Activated CD4-positive, CD25-positive, alpha-beta regulatory T cell treated with anti-CD3 and anti-CD28 coated beads, Interleukin-2, amount 50 U/mL, for 16 hours (primary cell): ENCODE measurements around the gene RASGEF1C.

ENCODE experiments used
- DNase-seq: peaks from one replicate; pipeline ENCODE4 v3.0.0-alpha.2; 2020; ENCODE audit warnings: low read depth, low spot score

Gene RASGEF1C

GRCh38 chr5:180082633-180083420 is 126.2 kb downstream of the RASGEF1C start:
- DNase-seq: no peak

DNA sequence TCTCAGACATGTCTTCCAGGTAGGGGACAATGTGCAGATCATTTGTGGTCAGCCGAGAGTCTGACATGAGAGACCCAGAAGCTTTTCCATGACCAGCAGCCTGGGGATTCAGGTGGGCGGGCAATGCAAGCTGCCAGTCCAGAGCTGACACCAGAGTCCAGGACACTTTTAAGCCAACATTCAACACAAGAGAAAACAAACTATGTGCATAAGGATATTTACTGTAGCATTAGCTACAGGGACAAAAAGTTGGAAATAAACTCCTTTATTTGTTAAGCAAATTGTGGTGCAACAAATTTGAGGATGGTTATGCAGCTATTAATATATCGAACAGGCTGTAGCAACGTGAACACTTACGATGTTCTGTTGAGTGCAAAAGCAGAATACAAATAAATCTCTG is 127.5 kb downstream of the RASGEF1C start:
- no peak for DNase-seq

DNA sequence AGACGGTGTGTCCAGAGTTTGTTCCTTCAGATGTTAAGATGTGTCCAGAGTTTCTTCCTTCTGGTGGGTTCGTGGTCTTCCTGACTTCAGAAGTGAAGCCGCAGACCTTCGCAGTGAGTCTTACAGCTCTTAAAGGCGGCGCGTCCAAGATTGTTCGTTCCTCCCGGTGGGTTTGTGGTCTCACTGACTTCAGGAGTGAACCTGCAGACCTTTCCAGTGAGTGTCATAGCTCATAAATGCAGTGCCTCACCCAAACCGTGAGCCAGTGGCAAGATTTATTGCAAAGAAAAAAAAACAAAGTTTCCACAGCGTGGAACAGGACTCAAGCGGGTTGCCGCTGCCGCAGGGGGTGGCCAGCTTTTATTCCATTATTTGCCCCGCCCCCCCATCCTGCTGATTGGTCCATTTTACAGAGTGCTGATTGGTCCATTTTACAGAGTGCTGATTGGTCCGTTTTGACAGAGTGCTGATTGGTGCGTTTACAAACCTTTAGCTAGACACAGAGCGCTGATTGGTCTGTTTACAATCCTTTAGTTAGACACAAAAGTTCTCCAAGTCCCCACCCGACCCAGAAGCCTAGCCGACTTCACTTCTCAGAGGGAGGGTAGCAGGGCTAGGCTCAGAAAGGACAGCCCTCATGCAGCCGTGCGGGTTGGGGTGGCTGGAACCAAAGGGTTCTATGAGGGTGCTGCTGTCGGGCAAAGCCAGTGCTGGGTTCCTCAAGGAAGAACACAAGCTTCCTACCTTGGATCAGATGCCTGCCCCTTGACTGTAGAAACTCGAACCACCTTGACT is 128.3 kb downstream of the RASGEF1C start:
- no peak for DNase-seq

DNA sequence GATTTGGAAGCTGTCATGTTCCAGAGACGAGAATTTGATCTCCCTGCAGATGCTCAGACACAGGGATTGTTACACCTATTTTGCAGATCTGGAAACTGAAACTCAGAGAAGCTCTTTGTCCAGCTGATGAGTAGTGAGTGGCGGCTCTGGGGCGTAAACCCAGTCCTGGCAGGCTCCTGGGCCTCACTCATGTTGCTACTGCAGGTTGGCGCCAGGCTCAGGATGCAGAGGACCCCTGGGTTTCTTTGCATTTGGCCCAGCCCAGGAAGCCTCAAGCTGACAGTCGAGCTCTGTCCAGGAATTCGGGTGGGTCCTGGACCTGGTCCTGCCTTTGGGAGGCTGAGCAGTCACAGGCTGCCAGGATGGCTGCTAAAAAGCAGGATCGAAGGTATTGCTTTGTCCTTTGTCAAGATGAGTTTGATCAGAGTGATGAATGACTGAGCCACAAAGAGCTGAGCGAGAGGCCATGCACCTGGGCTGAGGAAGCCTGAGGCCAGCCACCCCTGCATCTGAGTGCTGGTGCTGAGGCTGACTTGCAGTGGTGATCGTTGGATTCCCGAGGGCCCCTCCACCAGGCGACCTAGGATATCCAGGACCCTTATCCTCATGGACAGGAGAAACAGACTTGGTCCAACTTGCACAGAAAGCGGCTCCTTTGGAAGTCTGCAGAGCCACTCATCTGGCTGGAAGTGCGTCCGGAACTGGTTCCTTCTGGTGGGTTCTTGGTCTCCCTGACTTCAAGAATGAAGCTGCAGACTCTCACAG is 129.1 kb downstream of the RASGEF1C start:
- DNase-seq: no peak

DNA sequence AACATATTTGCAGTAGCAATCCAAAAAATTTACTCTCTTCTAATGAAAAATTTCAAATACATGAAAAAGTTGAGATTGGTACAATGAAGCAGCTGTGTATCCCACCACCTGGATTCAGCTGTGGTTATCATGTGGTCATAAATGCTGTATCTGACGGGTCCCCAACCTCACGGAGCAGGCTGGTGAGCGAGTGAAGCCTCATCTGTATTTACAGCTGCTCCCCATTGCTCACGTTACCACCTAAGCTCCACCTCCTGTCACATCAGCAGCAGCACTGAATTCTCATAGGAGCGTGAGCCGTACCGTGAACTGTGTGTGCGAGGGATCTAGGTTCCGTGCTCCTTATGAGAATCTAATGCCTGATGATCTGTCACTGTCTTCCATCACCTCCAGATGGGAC is 130.7 kb downstream of the RASGEF1C start:
- DNase-seq: no peak

DNA sequence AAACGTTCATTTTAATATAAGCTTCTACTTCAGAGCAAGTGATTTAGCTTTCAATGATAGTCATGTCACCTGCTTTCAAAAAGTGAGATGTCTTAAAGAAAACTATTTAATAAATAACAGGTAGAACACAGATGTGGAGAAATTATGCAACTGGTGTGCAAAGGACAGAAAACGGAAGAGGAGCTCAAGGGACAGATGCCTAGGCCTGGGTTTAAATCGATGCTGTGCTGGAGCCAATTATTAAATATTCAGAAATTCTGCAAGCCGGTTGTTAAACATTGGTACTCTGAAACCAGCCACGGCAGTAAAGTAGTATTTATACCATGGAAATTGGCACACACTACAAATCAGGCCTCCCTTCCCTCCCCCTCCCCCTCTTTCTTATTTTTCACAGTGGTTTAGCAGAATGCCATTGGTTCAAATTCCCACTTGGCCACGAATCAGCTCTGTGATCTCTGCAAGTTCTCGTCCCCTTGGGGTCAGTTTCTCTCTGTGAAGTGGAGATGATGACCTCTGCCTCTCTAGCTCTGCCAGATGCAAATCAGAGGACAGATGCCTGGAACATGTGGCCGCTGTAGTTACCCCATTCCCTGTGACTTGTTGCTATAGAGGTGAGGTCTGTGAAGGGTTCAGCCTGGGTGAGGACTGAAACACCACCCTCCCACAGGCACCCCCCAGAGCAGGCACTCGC is 131.3 kb downstream of the RASGEF1C start:
- no peak for DNase-seq

GRCh38 chr5:180075703-180076102 is 133.3 kb downstream of the RASGEF1C start:
- no peak for DNase-seq

GRCh38 chr5:180074462-180074861 is 134.5 kb downstream of the RASGEF1C start:
- DNase-seq: no peak

DNA sequence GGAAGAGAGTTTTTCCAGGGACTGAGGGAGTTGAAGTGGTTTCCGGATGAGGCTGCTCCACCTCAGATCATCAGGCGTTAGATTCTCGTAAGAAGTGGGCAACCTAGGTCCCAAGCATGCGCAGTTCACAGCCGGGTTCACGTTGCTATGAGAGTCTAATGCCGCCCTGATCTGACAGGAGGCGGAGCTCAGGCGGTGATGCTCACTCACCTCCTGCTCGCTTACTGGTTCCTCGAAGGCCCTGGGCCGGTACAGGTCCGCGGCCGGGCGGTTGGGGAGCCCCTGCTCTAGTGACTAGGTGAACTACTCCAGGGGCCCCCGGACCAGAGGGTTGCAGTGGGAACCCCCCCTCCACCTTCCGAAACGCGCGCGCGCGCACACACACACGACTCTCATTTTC is 136.5 kb downstream of the RASGEF1C start:
- no peak for DNase-seq

DNA sequence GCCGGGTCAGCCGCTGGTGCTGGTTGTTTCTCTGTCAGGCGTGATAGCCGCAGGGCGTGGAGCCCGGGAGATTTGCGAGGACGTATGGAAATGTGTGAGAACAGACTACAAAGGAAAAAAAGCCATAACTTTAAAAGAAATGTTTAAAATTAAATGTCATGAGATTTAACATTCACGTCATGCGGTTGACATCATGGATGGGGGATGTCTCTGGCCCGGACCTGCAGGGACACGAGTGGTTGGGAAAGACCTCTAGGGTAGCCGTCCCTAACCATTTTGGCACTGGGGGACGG is 136.8 kb downstream of the RASGEF1C start:
- no peak for DNase-seq

DNA sequence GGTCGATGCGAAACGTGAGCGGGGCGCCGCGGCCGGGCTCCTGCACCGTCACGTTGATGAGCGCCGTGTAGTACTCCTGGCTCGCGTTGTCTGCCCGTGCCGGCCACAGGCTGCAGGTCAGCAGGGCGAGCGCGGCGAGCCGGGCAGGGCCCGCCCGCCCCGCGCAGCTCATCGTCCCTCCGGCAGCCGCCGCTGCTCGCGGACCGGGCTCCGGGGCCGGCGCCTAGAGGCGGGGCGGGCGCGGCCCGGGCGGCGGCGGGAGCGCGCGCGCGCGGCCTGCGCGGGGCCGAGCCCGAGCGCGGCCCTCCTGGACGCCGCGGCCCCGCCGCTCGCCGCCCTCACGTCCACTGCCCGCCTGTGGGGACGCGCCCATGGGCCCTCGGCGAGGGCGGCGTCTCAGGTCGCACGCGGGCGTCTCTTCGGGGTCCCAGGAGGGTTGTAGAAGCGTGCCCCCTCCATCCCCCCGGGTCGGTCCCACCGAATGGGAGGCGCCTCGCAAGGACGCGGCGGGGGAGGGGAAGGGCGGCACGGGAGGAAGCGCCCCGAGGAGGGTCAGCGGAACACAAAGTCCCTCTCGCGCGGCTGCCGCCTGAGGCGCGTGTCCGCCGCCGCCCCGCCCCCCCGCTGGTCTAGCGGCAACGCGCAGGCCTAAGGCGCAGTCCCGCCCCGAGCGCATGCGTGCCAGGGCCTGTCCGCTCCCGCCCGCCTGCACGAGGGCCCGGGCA is 137.3 kb downstream of the RASGEF1C start, which contains the start of gene RNF130:
Gene RNF130, minus strand, starts transcription at position 229 of the 725 bp plus-strand sequence. Its CDS starts 57 bp downstream, at position 172.
- DNase-seq: peak; percentile 52

- no peak for DNase-seq
Measured at GRCh38 chr5:180070756-180071530, 138.1 kb downstream of the RASGEF1C start.

DNA sequence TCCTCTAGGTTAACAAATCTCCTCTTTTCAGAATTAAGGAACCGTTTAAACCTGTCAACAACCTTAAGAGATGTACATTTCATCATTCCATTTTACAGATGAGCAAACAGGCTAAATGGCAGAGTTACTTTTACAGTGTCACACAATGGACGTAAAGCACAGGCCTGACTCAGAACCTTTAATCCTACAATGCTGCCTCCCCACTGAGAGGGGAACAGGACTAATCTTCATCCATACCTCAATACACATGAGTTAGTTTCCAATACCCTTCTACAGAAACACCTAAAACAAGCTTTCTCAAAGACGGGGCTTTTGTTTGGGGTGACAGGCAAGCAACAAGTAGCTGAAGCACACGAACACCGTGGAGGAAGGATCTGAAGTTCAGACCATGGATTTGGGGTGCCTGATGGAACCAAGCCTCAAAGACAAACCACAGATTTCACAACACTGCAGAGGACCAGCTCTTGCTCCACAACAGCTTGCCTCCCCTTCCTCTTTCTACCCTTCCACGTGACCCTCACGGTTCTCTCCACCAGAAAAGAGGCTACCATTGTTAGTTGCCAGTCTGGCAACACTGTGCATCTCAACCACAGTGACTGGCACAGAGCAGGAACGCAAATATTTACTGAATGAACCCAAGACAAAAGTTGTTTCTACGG is 139.3 kb downstream of the RASGEF1C start:
- no peak for DNase-seq

GRCh38 chr5:180068519-180069090 is 140.4 kb downstream of the RASGEF1C start:
- DNase-seq: no peak

- DNase-seq: no peak
Measured at GRCh38 chr5:180067986-180068385, 141.0 kb downstream of the RASGEF1C start.

DNA sequence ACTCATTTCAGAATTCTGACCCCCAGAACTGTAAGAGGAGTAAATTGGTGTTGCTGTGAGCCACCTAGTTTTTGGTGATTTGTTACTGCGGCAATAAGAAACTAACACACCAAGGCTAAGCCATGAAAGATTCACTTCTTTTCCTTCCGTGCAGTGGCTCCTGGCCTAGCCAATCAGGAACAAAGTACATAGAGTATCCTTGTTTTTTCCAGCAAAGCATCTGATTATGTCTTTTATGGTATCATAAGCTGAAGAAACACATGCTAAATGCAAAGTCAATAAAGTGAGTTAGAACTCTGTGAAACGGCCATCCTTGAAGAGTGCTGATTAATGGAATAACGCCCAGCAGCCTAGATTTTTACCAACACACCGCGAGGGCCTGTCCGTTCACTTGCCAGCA is 148.8 kb downstream of the RASGEF1C start:
- no peak for DNase-seq

DNA sequence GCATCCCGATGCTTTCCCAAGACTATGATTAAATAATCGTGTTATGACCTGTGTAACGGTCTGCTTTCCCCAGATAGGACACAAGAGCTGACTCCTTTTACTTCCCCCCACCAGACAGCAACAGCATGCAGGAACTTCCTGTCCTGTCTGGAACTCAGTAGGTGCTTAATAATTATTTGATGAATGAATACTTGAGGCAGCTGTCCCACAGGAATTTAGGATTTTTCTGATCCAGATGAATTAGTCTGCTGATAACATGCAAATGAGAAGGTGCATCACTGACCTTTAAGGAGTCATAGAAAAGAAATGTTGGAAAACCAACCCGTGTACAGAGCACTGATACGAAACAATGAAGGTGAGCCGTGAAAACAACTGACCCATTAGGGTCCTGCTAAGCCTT is 149.7 kb downstream of the RASGEF1C start:
- DNase-seq: no peak

DNA sequence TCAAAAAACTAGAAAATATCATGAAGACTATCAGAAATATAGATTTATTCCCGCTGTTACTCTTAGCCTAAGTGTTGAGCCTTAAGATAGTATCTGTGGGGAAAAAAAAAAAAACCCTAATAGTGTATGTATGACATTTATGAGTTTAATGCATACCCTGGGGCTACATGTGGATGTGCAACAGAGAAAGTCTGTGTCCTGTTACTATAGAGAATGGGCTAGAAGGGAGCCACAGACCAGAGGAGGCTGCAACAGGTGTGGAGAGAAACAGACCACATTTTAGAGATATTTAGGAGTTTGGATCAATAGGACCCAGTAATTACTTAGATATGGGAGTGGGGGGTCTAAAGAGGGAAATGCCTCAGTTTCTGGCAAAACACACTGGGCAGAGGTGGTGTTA is 152.9 kb downstream of the RASGEF1C start:
- no peak for DNase-seq

- DNase-seq: no peak
Measured at GRCh38 chr5:180054226-180054625, 154.8 kb downstream of the RASGEF1C start.
